H4 (cell line): ENCODE measurements around the gene ACTA2. TPM values are rescaled to one million over a fixed set of nuclear protein-coding genes. Genes with fewer than 3 reads are reported as not detected.

ENCODE experiments used
- DNase-seq: peaks from one replicate; pipeline ENCODE4 v3.0.0-alpha.2; 2015; ENCODE audit warnings: low spot score
- total RNA-seq: library from RNA; depleted of rRNA; stranded (reverse); fragments of >200 nt; shearing (Covaris generic); gene quantifications from 2 replicates; pipeline ENCODE4 v1.2.3, GENCODE V29; 2014; rRNA removed

Gene ACTA2
- total RNA-seq, 1 experiment from 2014 or later = 29.1 TPM

- no peak for DNase-seq
Measured at GRCh38 chr10:88892222-88892967, 60.2 kb downstream of the ACTA2 start.

GRCh38 chr10:88890681-88891381 lies 61.7 kb downstream of the ACTA2 start:
- DNase-seq = no peak

- DNase-seq = no peak
Measured at GRCh38 chr10:88889559-88890337, 62.8 kb downstream of the ACTA2 start.

- DNase-seq = no peak
Measured at GRCh38 chr10:88888810-88889445, 63.6 kb downstream of the ACTA2 start.

- no peak for DNase-seq
Measured at GRCh38 chr10:88886557-88886956, 66.0 kb downstream of the ACTA2 start.

Other genes starting within 250 kb of the ACTA2 start
- not detected in 2 replicates for gene LIPK, start 246.5 kb downstream of the ACTA2 start, total RNA-seq
- gene LIPN, start 192.8 kb downstream of the ACTA2 start, total RNA-seq = not detected in 2 replicates
- gene LIPM, start 150.0 kb downstream of the ACTA2 start, total RNA-seq = not detected in 2 replicates
- gene ANKRD22, start 100.9 kb downstream of the ACTA2 start, total RNA-seq = not detected in 2 replicates
- 9.0 and 15.0 TPM in 2 replicates for gene STAMBPL1, start 72.5 kb downstream of the ACTA2 start, total RNA-seq
- gene FAS, start 38.0 kb upstream of the ACTA2 start, total RNA-seq = 30.3 and 30.6 TPM in 2 replicates